HG03196 (cell line): ENCODE results near the gene CLEC10A.
"Not testable (repeated sequence)": the region's sequence is repeated elsewhere in the genome, so short reads cannot be mapped to it uniquely, and the experiment has no call there.

Experiments
- ATAC-seq: cut with Tn5 transposase; IDR thresholded peaks from one replicate; pipeline ENCODE4 v1.9.1; 2021; ENCODE audit not compliant: unreplicated experiment

The CLEC10A gene

GRCh38 chr17:7077911-7078546 lies 2.0 kb downstream of the CLEC10A start:
- no peak for ATAC-seq

GRCh38 chr17:7074931-7075330 lies 5.1 kb downstream of the CLEC10A start:
- ATAC-seq, result no peak

DNA sequence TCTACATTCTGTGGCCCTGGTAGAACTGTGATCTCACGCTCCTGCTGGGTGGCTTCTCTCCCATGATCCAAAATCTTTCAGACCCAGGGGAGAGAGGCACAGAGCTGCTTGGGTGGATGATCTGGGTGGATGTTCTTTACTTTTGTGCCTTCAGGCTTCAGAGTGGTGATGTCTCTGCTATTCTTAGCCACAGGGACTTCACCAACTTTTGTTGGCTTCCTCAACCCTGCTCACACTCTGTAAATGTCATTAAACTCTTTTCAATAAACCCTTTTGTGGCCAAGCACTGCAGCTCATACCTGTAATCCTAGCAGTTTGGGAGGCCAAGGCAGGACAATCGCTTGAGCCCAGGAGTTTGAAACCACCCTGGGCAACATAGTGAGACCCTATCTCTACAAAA lies 7.6 kb downstream of the CLEC10A start:
- no peak for ATAC-seq

GRCh38 chr17:7070712-7071111 lies 9.3 kb downstream of the CLEC10A start:
- ATAC-seq, result no peak

DNA sequence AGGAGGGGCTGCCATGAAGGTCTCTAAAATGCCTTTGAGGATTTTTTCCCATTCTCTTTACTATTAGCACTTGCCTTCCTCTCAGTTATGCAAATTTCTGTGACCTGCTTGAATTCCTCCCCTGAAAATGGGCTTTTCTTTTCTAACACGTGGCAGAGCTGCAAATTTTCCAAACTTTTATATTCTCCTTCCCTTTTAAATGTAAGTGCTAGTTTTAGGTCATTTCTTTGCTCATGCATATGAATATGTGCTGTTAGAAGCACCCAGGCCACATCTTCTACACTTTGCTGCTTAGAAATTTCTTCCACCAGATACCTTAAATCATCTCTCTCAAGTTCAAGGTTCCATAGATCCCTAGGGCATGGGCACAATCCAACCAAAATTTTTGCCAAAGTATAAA lies 11.8 kb downstream of the CLEC10A start:
- no peak for ATAC-seq

DNA sequence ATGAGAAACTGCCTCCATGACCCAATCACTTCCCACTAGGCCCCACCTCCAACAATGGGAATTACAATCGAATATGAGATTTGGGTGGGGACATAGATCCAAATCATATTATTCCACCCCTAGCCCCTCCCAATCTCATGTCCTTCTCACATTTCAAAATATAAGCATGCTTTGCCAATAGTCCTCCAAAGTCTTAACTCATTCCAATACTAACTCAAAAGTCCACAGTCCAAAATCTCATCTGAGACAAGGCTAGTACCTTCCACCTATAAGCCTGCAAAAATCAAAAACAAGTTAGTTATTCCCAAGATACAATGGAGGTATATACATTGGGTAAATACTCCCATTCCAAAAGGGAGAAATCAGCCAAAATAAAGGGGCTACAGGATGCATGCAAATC lies 12.9 kb downstream of the CLEC10A start:
- ATAC-seq, result no peak

DNA sequence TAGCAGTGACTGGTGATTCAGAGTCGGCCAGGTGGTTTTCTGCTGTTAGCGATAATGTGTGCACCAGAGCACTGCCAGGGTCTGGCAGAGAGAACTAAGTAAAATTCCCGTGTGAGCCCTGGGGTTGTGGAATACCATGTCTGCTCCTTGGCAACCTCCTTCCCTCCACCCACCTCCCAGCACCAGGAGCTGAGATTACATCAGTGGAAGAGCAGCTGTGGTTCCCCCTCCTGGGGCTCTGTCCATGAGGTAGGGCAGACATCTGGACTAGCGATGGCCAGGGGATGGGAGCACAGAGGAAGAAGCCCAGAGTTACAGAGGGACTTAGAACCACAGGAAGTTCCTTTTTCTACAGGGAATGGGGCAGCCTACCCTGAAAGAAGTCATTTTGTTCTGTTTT lies 15.8 kb downstream of the CLEC10A start:
- ATAC-seq, result no peak

DNA sequence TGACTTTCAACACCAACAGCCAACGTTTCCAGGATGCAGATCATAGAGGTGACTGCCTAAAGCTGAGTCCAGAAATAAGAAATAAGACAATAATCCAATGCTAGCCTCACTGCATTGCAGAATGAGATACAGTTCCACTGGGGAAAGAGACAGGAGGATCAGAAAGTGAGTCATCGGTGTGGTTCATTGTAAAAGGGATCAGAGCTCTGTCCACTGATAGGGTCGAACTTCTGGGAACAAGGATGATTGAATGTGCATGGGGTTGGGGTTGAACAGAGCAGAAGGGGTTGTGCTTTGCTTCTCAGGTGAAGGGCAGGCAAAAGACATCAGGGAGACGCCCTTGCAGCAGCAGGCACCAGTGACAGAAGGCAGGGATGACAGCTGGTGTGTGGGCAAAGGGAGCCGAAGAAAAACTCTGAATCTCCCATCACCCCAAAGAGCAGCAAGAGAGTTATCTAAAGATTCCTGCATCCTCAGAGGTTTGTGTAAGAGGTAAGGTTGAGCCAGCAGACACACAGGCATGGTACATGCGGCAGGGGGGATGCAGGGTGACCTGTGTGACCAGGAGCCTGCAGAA lies 16.4 kb downstream of the CLEC10A start:
- ATAC-seq, result no peak

GRCh38 chr17:7060165-7060891 lies 19.7 kb downstream of the CLEC10A start:
- ATAC-seq, result no peak

- ATAC-seq, result no peak
These were observed 21.1 kb downstream of the CLEC10A start for GRCh38 chr17:7058831-7059447.

GRCh38 chr17:7056386-7056785 lies 23.7 kb downstream of the CLEC10A start:
- ATAC-seq, result no peak

DNA sequence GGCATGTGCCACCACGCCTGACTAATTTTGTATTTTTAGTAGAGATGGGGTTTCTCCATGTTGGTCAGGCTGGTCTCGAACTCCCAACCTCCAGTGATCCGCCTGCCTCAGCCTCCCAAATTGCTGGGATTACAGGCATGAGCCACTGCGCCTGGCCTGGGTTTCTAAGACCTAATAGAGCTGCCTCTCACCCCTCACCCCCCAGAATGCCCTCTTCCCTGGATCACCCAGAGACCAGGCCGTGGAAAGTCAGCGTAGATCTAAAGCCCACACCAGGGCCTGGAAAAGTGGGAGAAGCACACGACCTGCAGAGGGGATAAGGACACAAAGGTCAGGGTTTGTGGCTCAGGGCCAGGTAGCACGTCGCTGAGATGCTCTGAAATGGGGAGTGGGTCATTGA lies 29.5 kb downstream of the CLEC10A start:
- ATAC-seq, result not testable (repeated sequence)

DNA sequence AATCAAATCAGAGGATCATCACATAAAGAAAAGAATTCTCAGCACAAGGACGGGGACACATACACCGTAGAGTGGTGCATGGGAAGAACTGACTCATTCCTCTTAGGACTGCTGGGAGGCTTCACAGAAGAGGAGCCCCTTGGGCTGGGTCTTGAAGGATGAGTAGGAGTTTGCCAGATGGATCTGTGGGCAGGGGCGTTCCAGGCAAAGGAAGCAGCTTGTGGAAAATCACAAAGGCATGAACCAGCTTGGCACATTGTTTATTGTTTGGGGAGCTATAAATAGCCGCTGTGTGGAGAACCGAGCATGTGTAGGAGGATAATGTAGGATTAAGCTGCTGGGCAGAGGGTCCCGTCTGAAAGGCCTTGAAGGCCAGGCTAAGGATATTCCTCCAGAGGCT lies 31.1 kb downstream of the CLEC10A start:
- no peak for ATAC-seq

GRCh38 chr17:7047566-7047965 lies 32.5 kb downstream of the CLEC10A start:
- ATAC-seq, result no peak

GRCh38 chr17:7046725-7047397 lies 33.2 kb downstream of the CLEC10A start:
- not testable (repeated sequence) for ATAC-seq

DNA sequence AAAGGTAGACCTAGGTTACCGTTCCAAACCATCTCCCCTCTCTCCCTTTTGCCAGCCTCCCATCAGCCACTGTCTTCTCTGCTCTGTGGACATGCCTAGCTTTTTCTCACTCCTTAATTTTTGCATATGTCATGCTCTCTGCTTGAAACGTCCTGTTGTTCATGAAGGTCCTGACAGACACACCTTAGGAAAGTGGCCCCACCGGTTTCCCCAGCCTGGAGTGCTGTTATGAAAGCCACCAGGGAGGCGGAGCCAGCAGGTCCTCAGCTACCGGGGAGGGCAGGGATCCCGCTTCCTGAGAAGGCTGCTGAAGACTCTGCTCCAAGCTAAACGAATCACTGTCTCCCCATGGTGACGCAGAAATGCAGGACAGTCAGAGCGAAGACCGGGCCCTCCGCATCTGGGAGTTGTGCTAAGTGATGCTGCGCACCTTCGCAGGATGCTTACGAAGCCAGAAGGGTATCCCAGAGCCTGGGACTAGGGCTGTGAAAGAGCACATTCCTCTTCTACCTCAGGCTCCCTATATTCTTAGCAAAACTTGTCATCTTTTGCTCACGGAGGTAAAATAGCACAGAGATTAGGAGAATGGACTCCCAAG lies 33.8 kb downstream of the CLEC10A start:
- ATAC-seq, result no peak

- no peak for ATAC-seq
These were observed 34.4 kb downstream of the CLEC10A start for GRCh38 chr17:7045492-7046126.

DNA sequence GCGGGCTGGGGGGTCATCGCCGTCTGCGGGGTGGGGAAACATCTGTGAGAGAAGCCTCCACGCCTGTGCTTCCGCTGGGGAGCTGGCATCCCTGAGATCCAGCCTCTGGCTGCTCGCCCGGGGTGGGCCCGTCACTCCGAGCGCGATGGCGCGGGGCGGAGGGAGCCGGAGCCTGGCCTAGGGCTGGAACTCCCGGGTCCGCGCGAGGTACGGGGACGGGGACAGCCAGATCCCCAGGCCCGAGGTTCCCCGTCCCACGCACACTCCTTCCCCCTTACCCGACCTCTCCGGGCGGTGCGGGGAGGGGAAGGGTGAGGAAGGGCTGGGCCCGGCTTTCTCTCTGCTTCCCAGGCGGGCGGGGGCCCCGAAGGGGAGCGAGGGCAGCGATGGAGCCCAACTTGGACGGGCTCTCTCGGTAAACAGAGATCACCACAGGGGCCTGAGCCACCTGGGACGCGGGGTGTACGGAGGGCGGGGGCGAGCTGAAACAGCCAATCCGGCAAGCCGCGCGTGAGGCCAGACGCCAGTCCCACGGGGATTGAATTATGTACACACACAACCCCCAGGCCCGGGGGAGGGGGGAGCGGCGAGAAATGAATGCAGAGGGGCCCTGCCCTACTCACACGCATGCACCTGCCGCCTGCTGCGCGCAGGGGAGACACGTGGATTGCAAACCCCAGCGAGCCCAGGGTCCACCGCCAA lies 36.4 kb downstream of the CLEC10A start, which contains the start of gene SLC16A11:
Gene SLC16A11 (minus strand): TSS at position 596 of the 702 bp plus-strand sequence. CDS start 579 bp downstream, at position 17.
- ATAC-seq, result no peak

DNA sequence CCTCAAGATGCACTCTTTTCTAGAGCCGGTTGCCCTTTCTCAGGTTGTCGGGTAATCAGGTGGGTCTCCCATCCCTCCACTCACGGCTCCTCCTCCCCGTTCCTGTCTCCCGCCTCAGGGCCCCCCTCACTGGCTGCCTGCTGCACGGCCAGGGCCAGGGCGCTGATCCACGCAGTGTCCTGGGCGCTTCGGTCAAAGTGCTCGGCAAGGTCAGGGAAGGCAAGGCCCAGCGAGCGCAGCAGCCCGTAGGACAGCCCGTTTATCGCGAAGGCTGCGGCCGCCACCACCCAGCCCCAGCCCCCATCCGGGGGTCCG lies 36.9 kb downstream of the CLEC10A start:
- ATAC-seq, result no peak
